HepG2 (cell line): Measurements from ENCODE around the gene SPTAN1. TPM values are rescaled to one million over a fixed set of nuclear protein-coding genes. Genes with fewer than 3 reads are reported as not detected.

Source experiments
- CREB3 ChIP-seq: sonication (generic); formaldehyde crosslinking; IDR thresholded peaks from 2 replicates; pipeline ENCODE4 v1.5.0; 2020; ENCODE audit warnings: missing genetic modification reagents
- GATAD2A ChIP-seq: IDR thresholded peaks from 2 replicates; pipeline ENCODE4 v1.6.1; 2016
- PHF8 ChIP-seq: sonication (generic); formaldehyde crosslinking; IDR thresholded peaks from 2 replicates; pipeline ENCODE4 v1.5.0; 2020; ENCODE audit warnings: missing genetic modification reagents
- SSRP1 ChIP-seq: IDR thresholded peaks from 2 replicates; pipeline ENCODE4 v1.6.1; 2016; ENCODE audit warnings: control low read depth
- TFAP4 ChIP-seq: sonication (generic); IDR thresholded peaks from 2 replicates; pipeline ENCODE4 v1.6.1; 2016; ENCODE audit warnings: low read depth, borderline replicate concordance
- THAP9 ChIP-seq: sonication (generic); formaldehyde crosslinking; IDR thresholded peaks from 2 replicates; pipeline ENCODE4; 2020; ENCODE audit warnings: missing genetic modification reagents, mild to moderate bottlenecking, borderline replicate concordance
- ZNF296 ChIP-seq: sonication (generic); formaldehyde crosslinking; conservative IDR thresholded peaks from 2 replicates; pipeline ENCODE4 v1.5.0; 2020; ENCODE audit warnings: mild to moderate bottlenecking, missing genetic modification reagents
- ZNF615 ChIP-seq: sonication (generic); formaldehyde crosslinking; IDR thresholded peaks from 2 replicates; pipeline ENCODE4 v1.5.0; 2020; ENCODE audit warnings: mild to moderate bottlenecking, missing genetic modification reagents, borderline replicate concordance
- polyA plus RNA-seq, 8 experiments: library from polyadenylated mRNA; depleted of rRNA in 3 of 8; stranded (reverse) in 7 of 8; unstranded in 1 of 8; fragments of >200 nt; fragmentation: Illumina TruSeq in 4 of 8; extraction: Trizol in 4 of 8; gene quantifications; 2 replicates each; pipeline versions ENCODE4 v1.2.1 to v1.2.3, GENCODE V29; 2011 to 2016; ENCODE audit warnings: low read depth in 4 of 8, missing spikeins in 1 of 8, mixed read lengths in 1 of 8; ENCODE audit not compliant: insufficient read depth in 1 of 8
- total RNA-seq, 5 experiments: library from RNA; depleted of rRNA; stranded (reverse); fragments of >200 nt; fragmentation: Illumina TruSeq; extraction: Trizol; gene quantifications; 2 replicates each; pipeline ENCODE4 v1.2.3, GENCODE V29; 2016; ENCODE audit warnings: low read depth in 1 of 5
- TF ChIP-seq, protein P1 (sequence below): sonication (generic); formaldehyde crosslinking; IDR thresholded peaks from 2 replicates; pipeline ENCODE4 v1.4.0; 2020; ENCODE audit warnings: missing genetic modification reagents
- TF ChIP-seq, protein P2 (sequence below): sonication (generic); formaldehyde crosslinking; IDR thresholded peaks from 2 replicates; pipeline ENCODE4 v1.5.0; 2020; ENCODE audit warnings: missing genetic modification reagents
- TF ChIP-seq, protein P3 (sequence below): sonication (generic); formaldehyde crosslinking; IDR thresholded peaks from 2 replicates; pipeline ENCODE4 v1.8.0; 2022; ENCODE audit warnings: missing genetic modification reagents, mild to moderate bottlenecking, borderline replicate concordance
- TF ChIP-seq, protein P4 (sequence below): sonication (generic); formaldehyde crosslinking; IDR thresholded peaks from 2 replicates; pipeline ENCODE4 v1.4.0; 2020; ENCODE audit warnings: missing genetic modification reagents, borderline replicate concordance

Gene SPTAN1
- total and polyA plus RNA-seq, 2 of the 13 experiments (the other 11 are each of a cell fraction or from before 2014, with no cell fraction given) = 106 to 111 TPM

GRCh38 chr9:128504485-128505413 lies 47.6 kb upstream of the SPTAN1 start, which contains the start of gene GLE1 (continued):
- TF ChIP-seq, protein P1, sequence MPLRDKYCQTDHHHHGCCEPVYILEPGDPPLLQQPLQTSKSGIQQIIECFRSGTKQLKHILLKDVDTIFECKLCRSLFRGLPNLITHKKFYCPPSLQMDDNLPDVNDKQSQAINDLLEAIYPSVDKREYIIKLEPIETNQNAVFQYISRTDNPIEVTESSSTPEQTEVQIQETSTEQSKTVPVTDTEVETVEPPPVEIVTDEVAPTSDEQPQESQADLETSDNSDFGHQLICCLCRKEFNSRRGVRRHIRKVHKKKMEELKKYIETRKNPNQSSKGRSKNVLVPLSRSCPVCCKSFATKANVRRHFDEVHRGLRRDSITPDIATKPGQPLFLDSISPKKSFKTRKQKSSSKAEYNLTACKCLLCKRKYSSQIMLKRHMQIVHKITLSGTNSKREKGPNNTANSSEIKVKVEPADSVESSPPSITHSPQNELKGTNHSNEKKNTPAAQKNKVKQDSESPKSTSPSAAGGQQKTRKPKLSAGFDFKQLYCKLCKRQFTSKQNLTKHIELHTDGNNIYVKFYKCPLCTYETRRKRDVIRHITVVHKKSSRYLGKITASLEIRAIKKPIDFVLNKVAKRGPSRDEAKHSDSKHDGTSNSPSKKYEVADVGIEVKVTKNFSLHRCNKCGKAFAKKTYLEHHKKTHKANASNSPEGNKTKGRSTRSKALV (CRISPR knock-in tag) = peak; percentile 82; the same call in 1 of the 2 replicates
- peak; percentile 96 for TF ChIP-seq PHF8 (CRISPR knock-in tag)
- 0 out of 2 replicates have a peak, but pooled peaks have one; percentile 15 for TF ChIP-seq GATAD2A (CRISPR knock-in tag)
- TF ChIP-seq ZNF615 = peak; percentile 24; the same call in 1 of the 2 replicates
- 0 out of 2 replicates have a peak, but pooled peaks have one; percentile 66 for TF ChIP-seq SSRP1
- TF ChIP-seq TFAP4 = 0 out of 2 replicates have a peak, but pooled peaks have one; percentile 10
- TF ChIP-seq ZNF296 (CRISPR knock-in tag) = no peak
- TF ChIP-seq, protein P2, sequence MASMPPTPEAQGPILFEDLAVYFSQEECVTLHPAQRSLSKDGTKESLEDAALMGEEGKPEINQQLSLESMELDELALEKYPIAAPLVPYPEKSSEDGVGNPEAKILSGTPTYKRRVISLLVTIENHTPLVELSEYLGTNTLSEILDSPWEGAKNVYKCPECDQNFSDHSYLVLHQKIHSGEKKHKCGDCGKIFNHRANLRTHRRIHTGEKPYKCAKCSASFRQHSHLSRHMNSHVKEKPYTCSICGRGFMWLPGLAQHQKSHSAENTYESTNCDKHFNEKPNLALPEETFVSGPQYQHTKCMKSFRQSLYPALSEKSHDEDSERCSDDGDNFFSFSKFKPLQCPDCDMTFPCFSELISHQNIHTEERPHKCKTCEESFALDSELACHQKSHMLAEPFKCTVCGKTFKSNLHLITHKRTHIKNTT (CRISPR knock-in tag) = no peak
- TF ChIP-seq, protein P3, sequence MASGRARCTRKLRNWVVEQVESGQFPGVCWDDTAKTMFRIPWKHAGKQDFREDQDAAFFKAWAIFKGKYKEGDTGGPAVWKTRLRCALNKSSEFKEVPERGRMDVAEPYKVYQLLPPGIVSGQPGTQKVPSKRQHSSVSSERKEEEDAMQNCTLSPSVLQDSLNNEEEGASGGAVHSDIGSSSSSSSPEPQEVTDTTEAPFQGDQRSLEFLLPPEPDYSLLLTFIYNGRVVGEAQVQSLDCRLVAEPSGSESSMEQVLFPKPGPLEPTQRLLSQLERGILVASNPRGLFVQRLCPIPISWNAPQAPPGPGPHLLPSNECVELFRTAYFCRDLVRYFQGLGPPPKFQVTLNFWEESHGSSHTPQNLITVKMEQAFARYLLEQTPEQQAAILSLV = peak; percentile 96; the same call in 1 of the 2 replicates
- 0 out of 2 replicates have a peak, but pooled peaks have one; percentile 53 for TF ChIP-seq CREB3 (CRISPR knock-in tag)
- TF ChIP-seq, protein P4, sequence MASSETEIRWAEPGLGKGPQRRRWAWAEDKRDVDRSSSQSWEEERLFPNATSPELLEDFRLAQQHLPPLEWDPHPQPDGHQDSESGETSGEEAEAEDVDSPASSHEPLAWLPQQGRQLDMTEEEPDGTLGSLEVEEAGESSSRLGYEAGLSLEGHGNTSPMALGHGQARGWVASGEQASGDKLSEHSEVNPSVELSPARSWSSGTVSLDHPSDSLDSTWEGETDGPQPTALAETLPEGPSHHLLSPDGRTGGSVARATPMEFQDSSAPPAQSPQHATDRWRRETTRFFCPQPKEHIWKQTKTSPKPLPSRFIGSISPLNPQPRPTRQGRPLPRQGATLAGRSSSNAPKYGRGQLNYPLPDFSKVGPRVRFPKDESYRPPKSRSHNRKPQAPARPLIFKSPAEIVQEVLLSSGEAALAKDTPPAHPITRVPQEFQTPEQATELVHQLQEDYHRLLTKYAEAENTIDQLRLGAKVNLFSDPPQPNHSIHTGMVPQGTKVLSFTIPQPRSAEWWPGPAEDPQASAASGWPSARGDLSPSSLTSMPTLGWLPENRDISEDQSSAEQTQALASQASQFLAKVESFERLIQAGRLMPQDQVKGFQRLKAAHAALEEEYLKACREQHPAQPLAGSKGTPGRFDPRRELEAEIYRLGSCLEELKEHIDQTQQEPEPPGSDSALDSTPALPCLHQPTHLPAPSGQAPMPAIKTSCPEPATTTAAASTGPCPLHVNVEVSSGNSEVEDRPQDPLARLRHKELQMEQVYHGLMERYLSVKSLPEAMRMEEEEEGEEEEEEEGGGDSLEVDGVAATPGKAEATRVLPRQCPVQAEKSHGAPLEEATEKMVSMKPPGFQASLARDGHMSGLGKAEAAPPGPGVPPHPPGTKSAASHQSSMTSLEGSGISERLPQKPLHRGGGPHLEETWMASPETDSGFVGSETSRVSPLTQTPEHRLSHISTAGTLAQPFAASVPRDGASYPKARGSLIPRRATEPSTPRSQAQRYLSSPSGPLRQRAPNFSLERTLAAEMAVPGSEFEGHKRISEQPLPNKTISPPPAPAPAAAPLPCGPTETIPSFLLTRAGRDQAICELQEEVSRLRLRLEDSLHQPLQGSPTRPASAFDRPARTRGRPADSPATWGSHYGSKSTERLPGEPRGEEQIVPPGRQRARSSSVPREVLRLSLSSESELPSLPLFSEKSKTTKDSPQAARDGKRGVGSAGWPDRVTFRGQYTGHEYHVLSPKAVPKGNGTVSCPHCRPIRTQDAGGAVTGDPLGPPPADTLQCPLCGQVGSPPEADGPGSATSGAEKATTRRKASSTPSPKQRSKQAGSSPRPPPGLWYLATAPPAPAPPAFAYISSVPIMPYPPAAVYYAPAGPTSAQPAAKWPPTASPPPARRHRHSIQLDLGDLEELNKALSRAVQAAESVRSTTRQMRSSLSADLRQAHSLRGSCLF = 0 out of 2 replicates have a peak, but pooled peaks have one; percentile 73
- peak; percentile 84; the same call in 1 of the 2 replicates for TF ChIP-seq THAP9 (CRISPR knock-in tag)
